Measurements from ENCODE around the gene ZNF850. TPM values are rescaled to one million over a fixed set of nuclear protein-coding genes. Genes with fewer than 3 reads are reported as not detected.
A peak's percentile ranks its signal among the peaks of the same experiment; 100 is the strongest.

Gene ZNF850
- total and polyA plus RNA-seq, 9 of the 15 experiments (the other 6 are each of a cell fraction or from before 2014, with no cell fraction given), result 1.2 to 13.0 (median 5.9) TPM

DNA sequence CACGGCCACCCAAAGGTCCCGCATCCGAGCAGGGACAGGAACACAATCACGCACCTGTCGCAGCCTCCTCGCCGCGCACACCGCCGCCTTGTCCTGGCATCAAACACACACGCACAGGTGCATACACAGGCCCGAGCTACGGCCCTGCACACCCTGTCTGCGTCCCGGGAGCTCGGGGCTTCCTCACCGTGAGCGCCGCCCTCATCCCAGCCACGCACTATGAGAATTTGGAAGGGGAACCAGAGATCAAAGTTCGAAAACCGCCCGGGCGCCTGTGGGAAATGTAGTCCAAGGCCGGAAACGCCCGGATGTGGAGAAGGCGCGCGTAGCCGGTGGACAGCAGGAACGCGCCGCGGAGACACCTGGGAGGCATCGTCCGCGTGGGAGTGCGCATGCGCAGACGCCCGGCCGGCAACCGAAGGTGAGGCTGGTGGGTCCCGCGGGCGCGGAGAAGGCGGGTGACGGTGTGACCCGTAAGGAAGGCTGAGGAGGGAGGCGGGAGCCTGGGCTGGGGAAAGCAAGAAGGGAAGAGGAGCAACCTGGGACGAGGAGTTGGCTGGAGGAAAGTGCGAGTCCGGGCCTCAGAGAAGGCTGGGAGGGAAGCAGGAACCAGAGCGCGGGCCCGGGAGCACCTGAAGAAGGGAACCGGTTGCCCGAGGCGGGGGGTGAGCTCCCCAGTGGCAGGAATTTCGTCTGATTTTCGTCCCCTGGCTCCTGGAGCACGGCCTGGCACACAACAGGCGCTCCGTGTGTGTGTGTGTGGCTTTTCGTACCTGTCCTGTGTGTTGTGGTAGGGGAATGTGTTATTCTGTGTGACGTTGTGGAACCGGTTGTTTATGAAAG lies 85.2 kb downstream of the ZNF850 start, which contains the start of gene ZNF567 (continued):
- TF ChIP-seq NFYB (IDR thresholded peaks at IDR 0.05; ENCODE audit: extremely low read depth, insufficient read length) (no peak), SMAD3 (CRISPR knock-in tag; conservative IDR thresholded peaks at IDR 0.05) (no peak), HCFC1 (IDR thresholded peaks at IDR 0.05; ENCODE audit: low read depth, low read length) (peak; percentile 94), KAT7 (CRISPR knock-in tag; IDR thresholded peaks at IDR 0.05; ENCODE audit: borderline replicate concordance) (no peak), ZBTB2 (IDR thresholded peaks at IDR 0.05) (peak; percentile 96), ZNF311 (CRISPR knock-in tag; IDR thresholded peaks at IDR 0.05) (no peak), FIP1L1 (IDR thresholded peaks at IDR 0.05; ENCODE audit: low read depth, low read length, poor library complexity, severe bottlenecking) (no peak), ZBTB33 (CRISPR knock-in tag; IDR thresholded peaks at IDR 0.05) (no peak), NELFE (IDR thresholded peaks at IDR 0.05; ENCODE audit: insufficient read depth, insufficient read length) (no peak), ZNF324 (CRISPR knock-in tag; IDR thresholded peaks at IDR 0.05) (no peak), POU5F1 (IDR thresholded peaks at IDR 0.05; ENCODE audit: borderline replicate concordance, low read depth, low read length, partially characterized antibody) (no peak), ZNF699 (CRISPR knock-in tag; IDR thresholded peaks at IDR 0.05; ENCODE audit: insufficient replicate concordance) (no peak), KAT2B (IDR thresholded peaks at IDR 0.05; ENCODE audit: low read depth, low read length) (no peak), NFATC3 (IDR thresholded peaks at IDR 0.05) (no peak), SUPT5H (IDR thresholded peaks at IDR 0.05) (peak; percentile 90), SRSF3 (IDR thresholded peaks at IDR 0.05; ENCODE audit: insufficient read depth, low read length) (no peak), TAF7 (tag; IDR thresholded peaks at IDR 0.05) (no peak)
- TF ChIP-seq, protein P1, sequence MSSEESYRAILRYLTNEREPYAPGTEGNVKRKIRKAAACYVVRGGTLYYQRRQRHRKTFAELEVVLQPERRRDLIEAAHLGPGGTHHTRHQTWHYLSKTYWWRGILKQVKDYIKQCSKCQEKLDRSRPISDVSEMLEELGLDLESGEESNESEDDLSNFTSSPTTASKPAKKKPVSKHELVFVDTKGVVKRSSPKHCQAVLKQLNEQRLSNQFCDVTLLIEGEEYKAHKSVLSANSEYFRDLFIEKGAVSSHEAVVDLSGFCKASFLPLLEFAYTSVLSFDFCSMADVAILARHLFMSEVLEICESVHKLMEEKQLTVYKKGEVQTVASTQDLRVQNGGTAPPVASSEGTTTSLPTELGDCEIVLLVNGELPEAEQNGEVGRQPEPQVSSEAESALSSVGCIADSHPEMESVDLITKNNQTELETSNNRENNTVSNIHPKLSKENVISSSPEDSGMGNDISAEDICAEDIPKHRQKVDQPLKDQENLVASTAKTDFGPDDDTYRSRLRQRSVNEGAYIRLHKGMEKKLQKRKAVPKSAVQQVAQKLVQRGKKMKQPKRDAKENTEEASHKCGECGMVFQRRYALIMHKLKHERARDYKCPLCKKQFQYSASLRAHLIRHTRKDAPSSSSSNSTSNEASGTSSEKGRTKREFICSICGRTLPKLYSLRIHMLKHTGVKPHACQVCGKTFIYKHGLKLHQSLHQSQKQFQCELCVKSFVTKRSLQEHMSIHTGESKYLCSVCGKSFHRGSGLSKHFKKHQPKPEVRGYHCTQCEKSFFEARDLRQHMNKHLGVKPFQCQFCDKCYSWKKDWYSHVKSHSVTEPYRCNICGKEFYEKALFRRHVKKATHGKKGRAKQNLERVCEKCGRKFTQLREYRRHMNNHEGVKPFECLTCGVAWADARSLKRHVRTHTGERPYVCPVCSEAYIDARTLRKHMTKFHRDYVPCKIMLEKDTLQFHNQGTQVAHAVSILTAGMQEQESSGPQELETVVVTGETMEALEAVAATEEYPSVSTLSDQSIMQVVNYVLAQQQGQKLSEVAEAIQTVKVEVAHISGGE (CRISPR knock-in tag; IDR thresholded peaks at IDR 0.05), result peak in 1 of 3 experiments; percentile 74; a peak in 2 of 6 replicates
- TF ChIP-seq, protein P2, sequence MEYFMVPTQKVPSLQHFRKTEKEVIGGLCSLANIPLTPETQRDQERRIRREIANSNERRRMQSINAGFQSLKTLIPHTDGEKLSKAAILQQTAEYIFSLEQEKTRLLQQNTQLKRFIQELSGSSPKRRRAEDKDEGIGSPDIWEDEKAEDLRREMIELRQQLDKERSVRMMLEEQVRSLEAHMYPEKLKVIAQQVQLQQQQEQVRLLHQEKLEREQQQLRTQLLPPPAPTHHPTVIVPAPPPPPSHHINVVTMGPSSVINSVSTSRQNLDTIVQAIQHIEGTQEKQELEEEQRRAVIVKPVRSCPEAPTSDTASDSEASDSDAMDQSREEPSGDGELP (CRISPR knock-in tag; IDR thresholded peaks at IDR 0.05; ENCODE audit: borderline replicate concordance), result peak; percentile 72; the same call in 1 of the 2 replicates

Measured in K562 (cell line).